NCI-H2029 (cell line): ENCODE results near the gene TIMM44.

Experiments
- DNase-seq: peaks from one replicate; lab custom pipeline; 2025; lab: John Stamatoyannopoulos, UW

TIMM44 gene

GRCh38 chr19:7914099-7914498 is 29.4 kb downstream of the TIMM44 start:
- DNase-seq = no peak

DNA sequence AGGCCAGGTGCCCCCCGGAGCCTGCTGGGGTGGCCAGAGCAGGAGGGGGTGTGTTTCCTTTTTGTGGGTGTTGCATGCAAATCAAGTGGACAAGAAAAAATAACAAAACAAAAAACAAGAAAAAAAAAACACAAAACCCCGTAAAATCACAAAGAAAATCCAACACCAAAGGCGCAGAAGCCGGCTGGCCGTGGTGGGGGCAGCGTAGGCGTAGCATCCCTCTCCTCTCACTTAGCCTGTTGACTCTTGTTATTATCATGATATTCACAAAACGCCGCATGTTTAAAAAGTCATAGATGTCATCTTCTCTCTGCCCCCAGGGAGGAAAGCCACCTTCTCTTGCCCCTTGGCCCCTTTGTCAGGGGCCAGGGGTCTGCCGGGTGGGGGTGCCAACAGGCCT is 29.8 kb downstream of the TIMM44 start:
- DNase-seq = no peak

- no peak for DNase-seq
These were observed 30.5 kb downstream of the TIMM44 start for GRCh38 chr19:7912697-7913564.

GRCh38 chr19:7912144-7912696 is 31.2 kb downstream of the TIMM44 start:
- DNase-seq = no peak

DNA sequence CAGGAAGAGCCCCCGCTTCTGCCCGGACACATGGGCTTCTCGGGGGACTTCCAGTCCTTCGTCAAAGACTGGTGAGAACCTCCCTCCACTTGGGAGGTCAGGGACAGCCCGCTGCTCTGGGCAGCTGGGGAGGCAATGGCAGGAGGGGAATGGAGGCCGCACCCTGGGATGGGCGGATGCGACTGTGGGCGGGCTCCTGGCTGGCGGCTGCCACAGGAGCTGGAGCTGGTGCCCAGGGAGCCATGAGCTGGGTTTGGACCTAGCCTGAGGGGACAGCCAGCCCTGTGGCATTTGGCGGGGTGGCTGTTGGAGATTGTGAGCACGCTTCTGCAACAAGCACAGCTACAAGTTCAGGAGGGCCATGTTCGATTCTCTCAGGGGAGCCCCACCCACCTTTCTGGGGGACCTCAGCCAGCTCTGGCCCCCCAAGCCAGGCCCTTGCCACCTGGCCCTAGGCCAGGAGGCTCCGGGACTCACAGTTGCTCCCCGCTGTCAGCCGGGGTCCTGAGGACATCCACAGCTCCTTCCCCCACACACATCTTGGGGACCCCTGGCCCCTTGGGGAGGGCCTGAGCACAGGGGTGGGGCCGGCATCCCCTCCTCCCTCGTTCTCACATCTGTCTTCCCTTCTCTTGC is 31.8 kb downstream of the TIMM44 start:
- no peak for DNase-seq

DNA sequence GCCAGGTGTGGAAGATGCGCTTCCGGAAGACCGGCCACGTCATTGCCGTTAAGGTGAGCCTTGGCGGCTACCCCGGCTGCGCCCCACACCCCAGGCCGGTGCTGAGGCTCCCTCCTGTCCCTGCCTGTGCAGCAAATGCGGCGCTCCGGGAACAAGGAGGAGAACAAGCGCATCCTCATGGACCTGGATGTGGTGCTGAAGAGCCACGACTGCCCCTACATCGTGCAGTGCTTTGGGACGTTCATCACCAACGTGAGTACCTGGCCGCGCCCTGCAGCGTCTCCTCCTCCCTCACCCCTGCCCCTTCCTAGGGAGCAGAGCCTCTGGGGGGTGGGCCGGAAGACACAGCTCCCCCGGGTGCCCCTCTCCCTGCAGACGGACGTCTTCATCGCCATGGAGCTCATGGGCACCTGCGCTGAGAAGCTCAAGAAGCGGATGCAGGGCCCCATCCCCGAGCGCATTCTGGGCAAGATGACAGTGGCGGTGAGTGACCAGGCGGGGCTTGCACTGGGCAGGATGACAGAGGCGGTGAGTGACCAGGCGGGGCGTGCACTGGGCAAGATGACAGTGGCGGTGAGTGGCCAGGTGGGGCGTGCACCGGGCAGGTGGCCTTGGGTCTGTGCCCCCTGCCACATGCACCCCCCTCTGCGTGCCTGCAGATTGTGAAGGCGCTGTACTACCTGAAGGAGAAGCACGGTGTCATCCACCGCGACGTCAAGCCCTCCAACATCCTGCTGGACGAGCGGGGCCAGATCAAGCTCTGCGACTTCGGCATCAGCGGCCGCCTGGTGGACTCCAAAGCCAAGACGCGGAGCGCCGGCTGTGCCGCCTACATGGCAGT is 32.9 kb downstream of the TIMM44 start:
- no peak for DNase-seq

- DNase-seq = no peak
These were observed 33.9 kb downstream of the TIMM44 start for GRCh38 chr19:7909471-7910067.

- DNase-seq = no peak
These were observed 34.6 kb downstream of the TIMM44 start for GRCh38 chr19:7908742-7909461.

DNA sequence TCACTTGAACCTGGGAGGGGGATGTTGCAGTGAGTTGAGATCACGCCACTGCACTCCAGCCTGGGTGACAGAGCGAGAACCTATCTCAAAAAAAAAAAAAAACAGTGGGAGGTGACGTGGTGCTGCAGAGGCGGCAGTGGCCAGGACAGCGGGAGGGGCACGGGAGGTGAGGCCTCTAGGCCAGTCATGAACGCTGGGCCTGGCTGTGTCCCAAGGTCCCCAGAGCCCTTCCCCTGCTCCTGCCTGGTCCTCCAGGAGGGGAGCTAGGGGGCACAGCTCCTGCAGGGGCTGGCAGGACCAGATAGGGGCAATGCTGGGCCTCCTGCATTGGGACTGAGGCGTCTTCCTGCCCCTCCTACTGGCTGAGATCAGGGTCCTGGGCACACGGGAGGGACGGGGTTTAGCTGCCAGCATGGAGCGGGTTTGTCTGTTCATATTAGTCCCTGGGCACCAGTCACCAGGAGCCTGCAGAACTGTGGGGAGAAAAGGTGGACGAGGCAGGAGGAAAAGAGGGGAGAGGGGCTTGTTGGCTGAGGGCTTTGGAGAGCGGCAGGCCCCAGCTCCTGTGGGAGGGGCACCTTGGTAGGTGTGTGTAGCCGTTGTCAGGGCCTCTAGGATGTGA is 35.3 kb downstream of the TIMM44 start:
- no peak for DNase-seq

DNA sequence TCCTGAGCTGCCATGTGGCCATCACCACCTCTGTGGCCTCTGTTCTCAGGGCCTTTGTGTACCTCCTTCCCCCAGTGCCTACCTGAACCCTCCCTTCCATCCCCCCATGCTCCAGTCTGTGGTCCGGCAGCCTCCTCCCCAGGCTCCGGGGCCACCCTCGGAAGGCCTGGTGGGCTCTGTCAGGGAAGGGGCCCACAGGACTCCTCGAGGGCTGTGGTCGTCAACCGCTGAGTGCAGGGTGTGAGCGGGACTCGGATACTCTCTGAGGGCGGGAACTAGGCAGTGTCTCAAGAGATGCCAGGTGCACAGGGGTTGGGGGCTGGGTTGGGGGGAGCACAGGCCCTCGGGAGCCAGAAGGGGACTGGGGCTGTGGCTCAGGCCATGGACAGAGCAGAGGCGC is 35.9 kb downstream of the TIMM44 start:
- DNase-seq = no peak

DNA sequence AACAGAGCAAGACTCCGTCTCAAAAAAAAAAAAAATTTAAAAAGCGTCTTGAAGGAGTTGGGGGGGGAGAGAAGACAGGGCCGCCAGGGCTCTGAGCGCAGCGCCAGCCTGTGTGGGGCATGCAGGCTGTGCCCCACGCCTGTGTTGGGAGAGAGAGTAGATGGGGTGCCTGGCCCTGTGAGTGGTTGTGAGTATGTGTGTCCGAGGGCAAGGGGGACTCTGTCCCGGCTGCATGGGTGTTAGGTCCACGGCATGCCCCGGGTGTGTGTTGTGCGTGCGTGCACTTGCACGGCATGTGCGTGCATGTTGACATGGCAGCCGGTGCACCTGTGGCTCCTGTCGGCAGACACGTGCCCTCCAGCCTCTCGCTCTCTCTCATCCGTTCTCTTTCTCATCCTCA is 36.3 kb downstream of the TIMM44 start:
- no peak for DNase-seq

- no peak for DNase-seq
These were observed 37.6 kb downstream of the TIMM44 start for GRCh38 chr19:7905859-7906258.

GRCh38 chr19:7905268-7905667 is 38.2 kb downstream of the TIMM44 start:
- DNase-seq = no peak

GRCh38 chr19:7904074-7905020 is 39.1 kb downstream of the TIMM44 start:
- DNase-seq = no peak

GRCh38 chr19:7903244-7904073 is 40.0 kb downstream of the TIMM44 start, which contains the start of gene MAP2K7:
Gene MAP2K7 (plus strand): TSS chr19:7903877. CDS start chr19:7903945, 68 bp downstream.
- peak; percentile 99 for DNase-seq

- no peak for DNase-seq
These were observed 40.6 kb downstream of the TIMM44 start for GRCh38 chr19:7902796-7903243.

DNA sequence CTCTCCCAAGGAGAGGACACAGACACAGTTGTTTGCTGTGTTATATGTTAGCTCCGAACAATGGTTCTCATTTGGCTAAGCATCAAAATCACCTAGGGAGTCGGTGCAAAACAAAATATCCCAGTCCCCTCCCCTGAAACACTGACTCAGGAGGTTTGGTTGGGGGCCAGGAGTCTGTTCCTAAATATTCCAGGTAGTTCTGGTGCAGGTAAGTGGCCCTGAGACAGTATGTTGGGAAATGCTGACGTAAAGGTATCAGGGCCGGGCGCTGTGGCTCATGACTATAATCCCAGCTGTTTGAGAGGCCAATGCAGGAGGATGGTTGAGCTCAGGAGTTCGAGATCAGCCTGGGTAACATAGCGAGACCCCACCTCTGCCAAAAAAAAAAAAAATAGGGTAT is 42.1 kb downstream of the TIMM44 start:
- DNase-seq = no peak

DNA sequence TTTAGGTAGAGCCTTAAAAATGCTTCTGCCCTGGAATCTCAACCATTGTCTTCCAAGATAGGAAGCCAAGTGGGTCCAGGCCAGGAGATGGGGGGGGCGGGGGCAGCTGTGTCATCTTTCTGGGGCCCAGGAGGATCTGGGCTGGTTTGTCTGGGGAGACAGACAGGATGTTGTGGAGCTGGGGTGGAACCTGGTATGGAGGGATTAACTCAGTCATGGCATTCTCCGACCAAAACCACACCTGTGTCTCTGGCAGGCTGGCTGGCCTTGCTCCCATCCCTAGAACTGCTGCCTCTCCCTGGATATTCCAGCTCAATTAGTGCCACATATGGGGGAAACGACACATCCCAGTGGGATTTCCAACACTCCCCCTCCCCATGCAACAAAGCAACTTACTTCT is 42.5 kb downstream of the TIMM44 start:
- no peak for DNase-seq
